Measurements from ENCODE around the gene ALDH1L2. TPM values are rescaled to one million over a fixed set of nuclear protein-coding genes. Genes with fewer than 3 reads are reported as not detected.

ALDH1L2 gene
- total and polyA plus RNA-seq, 12 donors = 0.50 to 4.5 (median 2.6) TPM

GRCh38 chr12:104974626-104975290, 109.5 kb downstream of the ALDH1L2 start:
- DNase-seq = peak in 2 of 7 donors; percentile 26 to 33
- TF ChIP-seq CTCF (IDR thresholded peaks at IDR 0.05) = no peak
- TF ChIP-seq POLR2A (IDR thresholded peaks at IDR 0.05) = no peak
- Histone ChIP-seq H3K27me3 (no peaks in the 10 kb centered on the region), H3K4me3 (no peak overlapping the region), H3K4me1 (replicated peaks in 1 of 2) (no peaks in the 10 kb centered on the region), H3K9me3 (replicated peaks in 1 of 3) (no peaks in the 10 kb centered on the region), H3K36me3 (replicated peaks in 1 of 2) (no peaks in the 10 kb centered on the region), H3K27ac (no peak overlapping the region)
- 77 to 88% (median 82%) methylated on average over 7 of the region's 7 CpGs for WGBS, 4 donors
- intact Hi-C loops (cut with DNase I) = no loop called here

GRCh38 chr12:104973250-104973649, 111.0 kb downstream of the ALDH1L2 start:
- TF ChIP-seq CTCF (IDR thresholded peaks at IDR 0.05) = no peak
- no peak for TF ChIP-seq POLR2A (IDR thresholded peaks at IDR 0.05)
- DNase-seq = no peak
- WGBS, 4 donors = 92 to 97% (median 94%) methylated on average over 5 of the region's 5 CpGs
- Histone ChIP-seq H3K4me3 (no peak overlapping the region), H3K27me3 (no peaks in the 10 kb centered on the region), H3K9me3 (replicated peaks in 1 of 3) (no peaks in the 10 kb centered on the region), H3K36me3 (replicated peaks in 1 of 2) (no peaks in the 10 kb centered on the region), H3K27ac (no peak overlapping the region), H3K4me1 (replicated peaks in 1 of 2) (no peaks in the 10 kb centered on the region)
- intact Hi-C loops (cut with DNase I) = no loop called here

- intact Hi-C loops (cut with DNase I) = no loop called here
- H3K27ac ChIP-seq = no peak overlapping the region
These were observed 113.0 kb downstream of the ALDH1L2 start for GRCh38 chr12:104971306-104971705.

More at GRCh38 chr12:104971306-104971705, 113.0 kb downstream of the ALDH1L2 start:
- Histone ChIP-seq H3K4me3 (no peak overlapping the region), H3K9me3 (replicated peaks in 1 of 3) (no peaks in the 10 kb centered on the region), H3K36me3 (replicated peaks in 1 of 2) (no peaks in the 10 kb centered on the region), H3K4me1 (replicated peaks in 1 of 2) (no peaks in the 10 kb centered on the region), H3K27me3 (no peaks in the 10 kb centered on the region)
- WGBS, 4 donors = 58 to 84% (median 74%) methylated on average over 5 of the region's 5 CpGs
- TF ChIP-seq POLR2A (IDR thresholded peaks at IDR 0.05) (no peak), CTCF (IDR thresholded peaks at IDR 0.05) (no peak)
- DNase-seq = no peak

Other genes with a start within 250 kb of the ALDH1L2 start
- 10 to 100 TPM; 23.1 to 54.7 (median 37.7) TPM for gene SLC41A2, start 126.2 kb downstream of the ALDH1L2 start, total RNA-seq
- gene SLC41A2, start 126.2 kb downstream of the ALDH1L2 start, polyA plus RNA-seq = 10 to 100 TPM in 1 of 3 donors, 1 to 10 TPM in 2; 3.0 to 33.9 (median 6.4) TPM
- 10 to 100 TPM in 5 of 9 donors, 1 to 10 TPM in 4; 1.4 to 18.2 (median 10.9) TPM for gene NOPCHAP1, start 98.1 kb downstream of the ALDH1L2 start, total RNA-seq
- gene NOPCHAP1, start 98.1 kb downstream of the ALDH1L2 start, polyA plus RNA-seq = 10 to 100 TPM in 1 of 3 donors, 1 to 10 TPM in 2; 6.3 to 10.7 (median 9.7) TPM
- gene WASHC4, start 23.3 kb upstream of the ALDH1L2 start, total RNA-seq = 10 to 100 TPM; 34.3 to 90.6 (median 58.5) TPM
- 10 to 100 TPM; 17.8 to 40.8 (median 27.5) TPM for gene WASHC4, start 23.3 kb upstream of the ALDH1L2 start, polyA plus RNA-seq
- 100 to 1,000 TPM in 2 of 9 donors, 10 to 100 TPM in 7; 46.4 to 122 (median 60.7) TPM for gene APPL2, start 151.7 kb upstream of the ALDH1L2 start, total RNA-seq
- gene APPL2, start 151.7 kb upstream of the ALDH1L2 start, polyA plus RNA-seq = 10 to 100 TPM; 15.9 to 48.3 (median 17.2) TPM
- gene C12orf75, start 246.2 kb upstream of the ALDH1L2 start, total RNA-seq = 10 to 100 TPM in 4 of 9 donors, 1 to 10 TPM in 5; 6.0 to 94.2 (median 9.9) TPM
- 10 to 100 TPM in 2 of 3 donors, 1 to 10 TPM in 1; 6.8 to 23.3 (median 10.6) TPM for gene C12orf75, start 246.2 kb upstream of the ALDH1L2 start, polyA plus RNA-seq

Data from adrenal gland (tissue), 12 donors.